Thyroid gland (tissue), 4 donors: ENCODE results near the gene NUDT16.

Experiments used
- CTCF ChIP-seq, 6 experiments: fragments of 200-600 bp in 3 of 6; fragments of 450-650 bp in 3 of 6; sonication (generic) in 3 of 6; IDR thresholded peaks; one replicate each; pipeline ENCODE4 v1.5.1; 2016 to 2019; ENCODE audit warnings: antibody characterized with exemption in 6 of 6, mild to moderate bottlenecking in 2 of 6, inconsistent platforms in 1 of 6, moderate library complexity in 1 of 6
- POLR2A ChIP-seq, 2 donors: fragments of 450-650 bp; IDR thresholded peaks; one replicate each; pipeline ENCODE4 v1.6.1; 2017; ENCODE audit warnings: antibody characterized with exemption in 2 of 2, mild to moderate bottlenecking in 2 of 2, moderate library complexity in 1 of 2

- no peak for TF ChIP-seq POLR2A (IDR thresholded peaks at IDR 0.05)
- TF ChIP-seq CTCF (IDR thresholded peaks at IDR 0.05): no peak
Observed at GRCh38 chr3:131417751-131418150, 36.2 kb downstream of the NUDT16 start.
